HG03159 (cell line): ENCODE measurements around the gene HOMER2.

Experiments
- ATAC-seq: cut with Tn5 transposase; IDR thresholded peaks from one replicate; pipeline ENCODE4 v1.9.1; 2021; ENCODE audit warnings: mild to moderate bottlenecking, moderate library complexity; ENCODE audit not compliant: unreplicated experiment

Gene HOMER2

GRCh38 chr15:82933576-82933975 lies 18.9 kb downstream of the HOMER2 start:
- ATAC-seq, result no peak

GRCh38 chr15:82931221-82931620 lies 21.3 kb downstream of the HOMER2 start:
- no peak for ATAC-seq

GRCh38 chr15:82930461-82930860 lies 22.1 kb downstream of the HOMER2 start:
- ATAC-seq, result no peak

- ATAC-seq, result no peak
Observed at GRCh38 chr15:82928711-82929110, 23.8 kb downstream of the HOMER2 start.

GRCh38 chr15:82923744-82924143 lies 28.8 kb downstream of the HOMER2 start:
- ATAC-seq, result no peak

GRCh38 chr15:82922737-82923136 lies 29.8 kb downstream of the HOMER2 start:
- ATAC-seq, result no peak

- ATAC-seq, result no peak
Observed at GRCh38 chr15:82921939-82922338, 30.6 kb downstream of the HOMER2 start.

GRCh38 chr15:82921242-82921641 lies 31.3 kb downstream of the HOMER2 start:
- no peak for ATAC-seq

- ATAC-seq, result no peak
Observed at GRCh38 chr15:82919231-82919886, 33.2 kb downstream of the HOMER2 start.

- ATAC-seq, result no peak
Observed at GRCh38 chr15:82918607-82919230, 33.8 kb downstream of the HOMER2 start.

GRCh38 chr15:82918162-82918561 lies 34.4 kb downstream of the HOMER2 start:
- no peak for ATAC-seq

- no peak for ATAC-seq
Observed at GRCh38 chr15:82917249-82917648, 35.3 kb downstream of the HOMER2 start.

- ATAC-seq, result no peak
Observed at GRCh38 chr15:82916161-82916952, 36.2 kb downstream of the HOMER2 start.

GRCh38 chr15:82914396-82914795 lies 38.1 kb downstream of the HOMER2 start:
- no peak for ATAC-seq

GRCh38 chr15:82911458-82911857 lies 41.1 kb downstream of the HOMER2 start:
- no peak for ATAC-seq

GRCh38 chr15:82910721-82911120 lies 41.8 kb downstream of the HOMER2 start:
- ATAC-seq, result no peak

GRCh38 chr15:82909080-82909815 lies 43.3 kb downstream of the HOMER2 start:
- no peak for ATAC-seq

GRCh38 chr15:82907350-82907749 lies 45.2 kb downstream of the HOMER2 start:
- ATAC-seq, result no peak

GRCh38 chr15:82904574-82904973 lies 47.9 kb downstream of the HOMER2 start:
- ATAC-seq, result no peak

GRCh38 chr15:82903511-82903910 lies 49.0 kb downstream of the HOMER2 start:
- no peak for ATAC-seq

GRCh38 chr15:82901114-82901805 lies 51.3 kb downstream of the HOMER2 start:
- no peak for ATAC-seq
